Endothelial cell of umbilical vein (primary cell): ENCODE results near the gene SCG3. TPM values are rescaled to one million over a fixed set of nuclear protein-coding genes. Genes with fewer than 3 reads are reported as not detected.

Experiments
- BruUV-seq: library from RNA; stranded (reverse); fragments of 400-500 nt; replicated peaks from 2 replicates; lab custom pipeline; 2021; lab: Mats Ljungman, UMichigan
- CTCF ChIA-PET: fragments of 300-600, 350-600 bp; sonication (Branson Sonifier 250); formaldehyde crosslinking; loops from one replicate; lab custom pipeline; 2021; ENCODE audit warnings: antibody characterized with exemption, inconsistent platforms; lab: Charles Lee
- POLR2A ChIA-PET: fragments of 300-600, 350-600 bp; sonication (Branson Sonifier 250); formaldehyde crosslinking; loops from one replicate; lab custom pipeline; 2021; ENCODE audit warnings: antibody characterized with exemption, inconsistent platforms; lab: Charles Lee
- DNase-seq: peaks from one replicate; pipeline ENCODE4 v3.0.0-alpha.2; 2011; ENCODE audit warnings: low read depth, low spot score
- FAIRE-seq: peaks from 2 replicates; lab custom pipeline; 2011; peaks lifted over from hg19 to GRCh38; lab: Jason Lieb, UNC
- H2AFZ ChIP-seq: 2 replicates; pipeline ENCODE4 v1.6.0; 2012; ENCODE audit warnings: low read depth, low read length, control low read depth, inconsistent platforms
- H3K27ac ChIP-seq: 2 replicates; pipeline ENCODE4 v1.5.1; 2011; ENCODE audit warnings: low read depth, mild to moderate bottlenecking, control low read depth, low read length, moderate library complexity; ENCODE audit not compliant: insufficient read depth
- H3K27me3 ChIP-seq, 2 experiments: 2 replicates each; pipeline versions ENCODE4 v1.6.0 to v1.6.1; 2011; ENCODE audit warnings: low read length in 2 of 2, mixed read lengths in 1 of 2; ENCODE audit not compliant: control insufficient read depth in 2 of 2, insufficient read depth in 2 of 2
- H3K36me3 ChIP-seq, 2 experiments: 2 replicates in 1 of 2; 3 replicates in 1 of 2; pipeline ENCODE4 v1.5.1; 2011; ENCODE audit warnings: low read length in 2 of 2, mild to moderate bottlenecking in 1 of 2, moderate library complexity in 1 of 2; ENCODE audit not compliant: control insufficient read depth in 2 of 2, insufficient read depth in 2 of 2; ENCODE audit errors: extremely low read depth in 1 of 2
- H3K4me1 ChIP-seq: 3 replicates; pipeline ENCODE4 v1.5.1; 2011; ENCODE audit warnings: mild to moderate bottlenecking, low read length; ENCODE audit not compliant: control insufficient read depth, insufficient read depth; ENCODE audit errors: extremely low read depth
- H3K4me2 ChIP-seq: 2 replicates; pipeline ENCODE4 v1.6.1; 2011; ENCODE audit warnings: low read length, control low read depth, mixed read lengths; ENCODE audit not compliant: insufficient read depth
- H3K4me3 ChIP-seq, 3 experiments: fragments of 200-600 bp in 1 of 3; sonication (generic), shearing (Covaris generic) in 1 of 3; replicated peaks in 1 of 3; 2 replicates each; pipeline ENCODE4 v1.5.1; 2011 to 2016; ENCODE audit warnings: control low read depth in 3 of 3, low read length in 3 of 3, mild to moderate bottlenecking in 2 of 3, inconsistent platforms in 1 of 3, low read depth in 1 of 3, moderate library complexity in 1 of 3; ENCODE audit not compliant: insufficient read depth in 1 of 3
- H3K79me2 ChIP-seq: 2 replicates; pipeline ENCODE4 v1.6.0; 2012; ENCODE audit warnings: low read length, inconsistent platforms; ENCODE audit not compliant: control insufficient read depth, insufficient read depth
- H3K9ac ChIP-seq: replicated peaks from 2 replicates; pipeline ENCODE3; 2011; ENCODE audit warnings: low read length, control low read depth; ENCODE audit not compliant: insufficient read depth; ENCODE audit errors: extremely low read depth
- H3K9me1 ChIP-seq: replicated peaks from 3 replicates; pipeline ENCODE4 v1.6.0; 2011; ENCODE audit warnings: mild to moderate bottlenecking, low read length; ENCODE audit not compliant: control insufficient read depth, insufficient read depth; ENCODE audit errors: extremely low read depth
- H3K9me3 ChIP-seq: replicated peaks from 2 replicates; pipeline ENCODE4 v1.5.1; 2012; ENCODE audit warnings: low read length, inconsistent platforms; ENCODE audit not compliant: control insufficient read depth, insufficient read depth
- H4K20me1 ChIP-seq: replicated peaks from 2 replicates; pipeline ENCODE3; 2011; ENCODE audit warnings: mild to moderate bottlenecking, low read length; ENCODE audit not compliant: control insufficient read depth, insufficient read depth; ENCODE audit errors: extremely low read depth
- EZH2 ChIP-seq: IDR thresholded peaks from 2 replicates; pipeline ENCODE4 v1.6.1; 2012; ENCODE audit warnings: borderline replicate concordance, low read depth, mild to moderate bottlenecking, moderate library complexity, low read length, inconsistent platforms; ENCODE audit not compliant: severe bottlenecking
- FOS ChIP-seq: IDR thresholded peaks from 2 replicates; pipeline ENCODE4 v1.6.1; 2011; ENCODE audit warnings: mild to moderate bottlenecking, low read length, moderate library complexity, borderline replicate concordance; ENCODE audit not compliant: insufficient read depth
- GATA2 ChIP-seq: IDR thresholded peaks from 2 replicates; pipeline ENCODE4 v1.7.0; 2011; ENCODE audit warnings: low read depth, mild to moderate bottlenecking, moderate library complexity, mixed read lengths, low read length; ENCODE audit not compliant: insufficient read length, insufficient read depth
- JUN ChIP-seq: IDR thresholded peaks from 2 replicates; pipeline ENCODE4 v1.6.1; 2011; ENCODE audit warnings: borderline replicate concordance, low read depth; ENCODE audit not compliant: insufficient read length, insufficient read depth
- MYC ChIP-seq: IDR thresholded peaks from one replicate; pipeline ENCODE4 v1.6.1; 2011; ENCODE audit warnings: mild to moderate bottlenecking, low read depth, low read length
- POLR2A ChIP-seq: IDR thresholded peaks from 2 replicates; pipeline ENCODE4 v1.6.1; 2012; ENCODE audit warnings: low read depth, mild to moderate bottlenecking, control low read depth, low read length
- POLR2AphosphoS5 ChIP-seq: IDR thresholded peaks from 2 replicates; pipeline ENCODE4 v1.6.1; 2012; ENCODE audit warnings: low read depth, mild to moderate bottlenecking, control low read depth, low read length, moderate library complexity; ENCODE audit not compliant: insufficient read depth
- dilution Hi-C: fragments of 300-500 bp; cut with MboI; formaldehyde crosslinking; loops from one replicate; pipeline ENCODE4 v1.15.0; 2019; ENCODE audit warnings: low sequenced_read_pairs; ENCODE audit not compliant: extremely low pct_ligation_motif_present
- intact Hi-C: fragments of 100-400 bp; cut with micrococcal nuclease; formaldehyde crosslinking; loops from one replicate; pipeline ENCODE4 v1.10.0; 2022
- polyA plus RNA-seq, 4 experiments: library from polyadenylated mRNA; depleted of rRNA in 3 of 4; stranded (reverse) in 3 of 4; unstranded in 1 of 4; fragments of >200 nt; gene quantifications; 2 replicates each; pipeline versions ENCODE4 v1.2.1 to v1.2.3, GENCODE V29; 2011 to 2012; ENCODE audit warnings: missing spikeins in 1 of 4
- total RNA-seq: library from RNA; stranded (reverse); gene quantifications from 2 replicates; pipeline ENCODE4 v1.2.3, GENCODE V29; 2021
- TF ChIP-seq, protein P1 (sequence below): IDR thresholded peaks from 2 replicates; pipeline ENCODE4 v1.6.1; 2011; ENCODE audit not compliant: insufficient read depth, insufficient read length
- TF ChIP-seq, protein P2 (sequence below), 2 donors: IDR thresholded peaks; 1 replicate in 1 of 2; 2 replicates in 1 of 2; pipeline ENCODE4 v1.5.1; 2011; ENCODE audit warnings: low read length in 2 of 2, mild to moderate bottlenecking in 2 of 2, moderate library complexity in 2 of 2, control low read depth in 1 of 2, inconsistent platforms in 1 of 2, low read depth in 1 of 2; ENCODE audit not compliant: insufficient read depth in 1 of 2; ENCODE audit errors: extremely low read depth in 1 of 2

The SCG3 gene
- total and polyA plus RNA-seq, 2 donors (not counting 3 experiments of a cell fraction or from before 2014, with no cell fraction given): not detected

DNA sequence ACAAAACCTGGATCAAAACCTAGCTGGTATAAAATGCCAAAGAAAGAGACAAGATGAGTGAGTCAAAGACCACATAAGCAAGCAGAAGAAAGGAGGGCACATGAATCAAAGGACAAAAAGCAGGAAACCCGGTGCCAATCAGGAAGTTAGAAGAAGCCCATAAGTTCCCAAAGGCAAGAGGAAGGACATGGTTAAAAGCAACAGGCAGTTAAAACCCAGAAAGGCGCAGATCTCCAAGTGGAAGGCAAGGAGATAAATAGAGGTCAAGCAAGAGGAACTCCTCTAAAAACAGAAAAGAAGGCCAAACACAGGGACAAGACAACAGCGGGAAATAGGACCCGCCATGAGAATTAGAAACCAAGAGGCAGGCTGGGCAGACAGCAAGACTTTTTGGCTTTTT lies 74.5 kb downstream of the SCG3 start:
- dilution Hi-C loops: no loop called here
- CTCF ChIA-PET: interaction anchor here (1.7 to 5.3 kb wide), 2 partner anchors 14 to 21 kb away, joined by 5 to 42 read pairs; no protein-coding TSS in a partner anchor

More for the DNA sequence above, 74.5 kb downstream of the SCG3 start:
- no peak overlapping the region for H3K4me2 ChIP-seq
- FAIRE-seq (no peak), DNase-seq (no peak)
- H3K27ac ChIP-seq: no peak overlapping the region
- BruUV-seq: no TSS peak
- H3K4me3 ChIP-seq: no peak overlapping the region
- H3K9me3 ChIP-seq: no peaks in the 10 kb centered on the region
- peaks cover 45% of the 10 kb centered on the region in 2 experiments for H3K27me3 ChIP-seq
- H3K4me1 ChIP-seq: peaks cover 3% of the 10 kb centered on the region
- H3K9me1 ChIP-seq: no peaks in the 10 kb centered on the region
- no peak overlapping the region for H2AFZ ChIP-seq
- no peak overlapping the region for H3K9ac ChIP-seq
- TF ChIP-seq, protein P1, sequence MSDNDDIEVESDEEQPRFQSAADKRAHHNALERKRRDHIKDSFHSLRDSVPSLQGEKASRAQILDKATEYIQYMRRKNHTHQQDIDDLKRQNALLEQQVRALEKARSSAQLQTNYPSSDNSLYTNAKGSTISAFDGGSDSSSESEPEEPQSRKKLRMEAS: no peak
- TF ChIP-seq POLR2AphosphoS5 (no peak), GATA2 (no peak), FOS (no peak), EZH2 (no peak), MYC (no peak), POLR2A (no peak), JUN (no peak)
- TF ChIP-seq, protein P2, sequence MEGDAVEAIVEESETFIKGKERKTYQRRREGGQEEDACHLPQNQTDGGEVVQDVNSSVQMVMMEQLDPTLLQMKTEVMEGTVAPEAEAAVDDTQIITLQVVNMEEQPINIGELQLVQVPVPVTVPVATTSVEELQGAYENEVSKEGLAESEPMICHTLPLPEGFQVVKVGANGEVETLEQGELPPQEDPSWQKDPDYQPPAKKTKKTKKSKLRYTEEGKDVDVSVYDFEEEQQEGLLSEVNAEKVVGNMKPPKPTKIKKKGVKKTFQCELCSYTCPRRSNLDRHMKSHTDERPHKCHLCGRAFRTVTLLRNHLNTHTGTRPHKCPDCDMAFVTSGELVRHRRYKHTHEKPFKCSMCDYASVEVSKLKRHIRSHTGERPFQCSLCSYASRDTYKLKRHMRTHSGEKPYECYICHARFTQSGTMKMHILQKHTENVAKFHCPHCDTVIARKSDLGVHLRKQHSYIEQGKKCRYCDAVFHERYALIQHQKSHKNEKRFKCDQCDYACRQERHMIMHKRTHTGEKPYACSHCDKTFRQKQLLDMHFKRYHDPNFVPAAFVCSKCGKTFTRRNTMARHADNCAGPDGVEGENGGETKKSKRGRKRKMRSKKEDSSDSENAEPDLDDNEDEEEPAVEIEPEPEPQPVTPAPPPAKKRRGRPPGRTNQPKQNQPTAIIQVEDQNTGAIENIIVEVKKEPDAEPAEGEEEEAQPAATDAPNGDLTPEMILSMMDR (IDR thresholded peaks at IDR 0.05; ENCODE audit: extremely low read depth in 1 of 2, insufficient read depth in 1 of 2, low read depth in 1 of 2, low read length in 2 of 2): no peak
- POLR2A ChIA-PET: no interaction called here
- no peaks in the 10 kb centered on the region for H4K20me1 ChIP-seq
- H3K36me3 ChIP-seq: no peaks in the 10 kb centered on the region
- intact Hi-C loops: no loop called here
- H3K79me2 ChIP-seq: no peaks in the 10 kb centered on the region
